SJSA1 (cell line): ENCODE measurements around the gene AKNA. TPM values are rescaled to one million over a fixed set of nuclear protein-coding genes. Genes with fewer than 3 reads are reported as not detected.
"Not testable (repeated sequence)": the region's sequence is repeated elsewhere in the genome, so short reads cannot be mapped to it uniquely, and the experiment has no call there.

Source experiments
- DNase-seq, 2 experiments: peaks; one replicate each; pipeline ENCODE4 v3.0.0-alpha.2; 2015 to 2020; ENCODE audit warnings: low spot score in 2 of 2, low read depth in 1 of 2
- H3K27ac ChIP-seq: fragments of 250-450 bp; sonication (Bioruptor Pico); 2 replicates; pipeline ENCODE4 v1.5.1; 2020; ENCODE audit warnings: mild to moderate bottlenecking, moderate library complexity
- H3K27me3 ChIP-seq: fragments of 250-450 bp; sonication (Bioruptor Pico); replicated peaks from 2 replicates; pipeline ENCODE4 v1.5.1; 2020; ENCODE audit warnings: mild to moderate bottlenecking, moderate library complexity
- H3K36me3 ChIP-seq: fragments of 250-450 bp; sonication (Bioruptor Pico); 2 replicates; pipeline ENCODE4 v1.5.1; 2020; ENCODE audit warnings: mild to moderate bottlenecking
- H3K4me1 ChIP-seq: fragments of 250-450 bp; sonication (Bioruptor Pico); replicated peaks from 2 replicates; pipeline ENCODE4 v1.6.1; 2021; ENCODE audit warnings: mild to moderate bottlenecking
- H3K4me3 ChIP-seq: fragments of 250-450 bp; sonication (Bioruptor Pico); 2 replicates; pipeline ENCODE4 v1.5.1; 2020; ENCODE audit warnings: mild to moderate bottlenecking
- H3K9me3 ChIP-seq: fragments of 250-450 bp; sonication (Bioruptor Pico); replicated peaks from 2 replicates; pipeline ENCODE4 v1.5.1; 2020; ENCODE audit warnings: mild to moderate bottlenecking
- total RNA-seq: library from RNA; depleted of rRNA; stranded (reverse); fragments of >200 nt; shearing (Covaris generic); gene quantifications from 2 replicates; pipeline ENCODE4 v1.2.3, GENCODE V29; 2014

The AKNA gene
- total RNA-seq, 1 experiment from 2014 or later: 4.8 TPM

GRCh38 chr9:114323849-114324248 lies 63.9 kb downstream of the AKNA start:
- H3K27me3 ChIP-seq, DNase-seq, H3K4me3 ChIP-seq, H3K36me3 ChIP-seq, H3K27ac ChIP-seq, H3K9me3 ChIP-seq: not testable (repeated sequence)
- peaks cover 12% of the 10 kb centered on the region for H3K4me1 ChIP-seq

DNA sequence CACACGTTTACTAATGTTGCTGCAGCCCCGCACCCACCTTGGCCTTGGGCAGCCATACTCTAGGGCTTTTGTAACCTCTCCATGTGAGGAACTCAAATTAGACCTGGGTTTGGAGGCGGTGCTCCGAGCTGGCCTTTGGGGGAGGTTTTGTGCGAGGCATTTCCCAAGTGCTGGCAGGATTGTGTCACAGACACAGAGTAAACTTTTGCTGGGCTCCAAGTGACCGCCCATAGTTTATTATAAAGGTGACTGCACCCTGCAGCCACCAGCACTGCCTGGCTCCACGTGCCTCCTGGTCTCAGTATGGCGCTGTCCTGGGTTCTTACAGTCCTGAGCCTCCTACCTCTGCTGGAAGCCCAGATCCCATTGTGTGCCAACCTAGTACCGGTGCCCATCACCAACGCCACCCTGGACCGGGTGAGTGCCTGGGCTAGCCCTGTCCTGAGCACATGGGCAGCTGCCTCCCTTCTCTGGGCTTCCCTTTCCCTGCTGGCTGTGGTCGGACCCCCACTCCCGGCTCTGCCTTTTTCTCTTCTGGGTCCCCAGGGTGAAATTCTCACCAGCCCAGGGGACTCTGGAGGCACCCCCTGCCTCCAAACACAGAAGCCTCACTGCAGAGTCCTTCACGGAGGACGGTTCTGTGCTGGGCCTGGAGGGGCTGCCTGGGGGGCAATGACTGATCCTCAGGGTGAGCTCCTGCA lies 64.8 kb downstream of the AKNA start, which contains the start of gene ORM1:
Gene ORM1 (plus strand): TSS at position 268 of the 701 bp plus-strand sequence. CDS start 36 bp downstream, at position 304.
- H3K27ac ChIP-seq, H3K27me3 ChIP-seq: not testable (repeated sequence)

DNA sequence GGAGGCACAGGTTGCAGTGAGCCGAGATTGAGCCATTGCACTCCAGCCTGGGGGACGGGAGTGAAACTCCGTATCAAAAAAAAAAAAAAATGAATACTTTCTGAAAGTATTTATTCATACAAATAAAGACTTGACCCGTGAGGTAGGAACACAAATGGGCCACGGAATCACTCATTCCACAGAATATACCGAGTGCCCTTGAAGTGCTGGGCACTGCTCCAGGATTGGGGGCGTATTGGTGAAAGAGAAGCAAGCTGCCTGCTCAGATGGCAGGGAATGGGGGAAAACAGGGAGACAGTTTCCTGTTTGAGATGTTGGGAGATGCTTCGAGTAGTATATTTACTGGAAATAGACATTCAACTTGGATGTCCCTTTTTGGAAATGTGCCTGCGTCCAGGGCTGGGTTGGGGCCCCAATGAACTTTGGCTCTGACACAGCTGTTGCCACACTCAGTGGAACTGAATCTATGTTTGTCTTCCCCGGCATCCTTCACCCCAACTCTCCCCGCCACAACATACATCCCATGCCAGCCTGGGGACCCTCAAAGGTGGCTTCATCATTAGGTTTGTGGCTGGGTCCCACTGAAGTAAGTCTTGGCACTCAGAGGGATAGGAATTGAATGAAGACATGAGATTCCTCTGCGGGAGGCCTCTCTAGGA lies 65.5 kb downstream of the AKNA start:
- DNase-seq, H3K27me3 ChIP-seq, H3K27ac ChIP-seq, H3K9me3 ChIP-seq, H3K4me3 ChIP-seq, H3K36me3 ChIP-seq: not testable (repeated sequence)
- H3K4me1 ChIP-seq: peaks cover 20% of the 10 kb centered on the region

More for the DNA sequence above, 64.8 kb downstream of the AKNA start, which contains the start of gene ORM1:
- H3K9me3 ChIP-seq, DNase-seq, H3K36me3 ChIP-seq, H3K4me3 ChIP-seq: not testable (repeated sequence)
- H3K4me1 ChIP-seq: peaks cover 14% of the 10 kb centered on the region

DNA sequence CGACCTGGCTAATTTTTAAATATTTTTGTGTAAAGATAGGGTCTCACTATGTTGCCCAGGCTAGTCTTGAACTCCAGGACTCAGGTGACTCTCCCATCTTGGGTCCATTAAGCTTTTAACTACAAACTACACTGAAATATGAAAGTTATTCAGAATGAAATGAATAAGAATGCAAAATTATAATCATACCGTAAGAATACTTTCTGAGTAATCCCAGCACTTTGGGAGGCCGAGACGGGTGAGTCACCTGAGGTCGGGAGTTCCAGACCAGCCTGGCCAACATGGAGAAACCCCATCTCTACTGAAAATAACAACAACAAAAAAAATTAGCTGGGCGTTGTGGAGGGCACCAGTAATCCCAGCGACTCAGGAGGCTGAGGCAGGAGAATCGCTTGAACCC lies 66.0 kb downstream of the AKNA start:
- Histone ChIP-seq H3K4me1 (peaks cover 20% of the 10 kb centered on the region), H3K36me3 (no peaks in the 10 kb centered on the region), H3K4me3 (no peak overlapping the region), H3K9me3 (no peaks in the 10 kb centered on the region), H3K27ac (no peak overlapping the region; the same call in 1 of the 2 replicates), H3K27me3 (no peaks in the 10 kb centered on the region)
- peak; percentile 43 to 62 for DNase-seq

DNA sequence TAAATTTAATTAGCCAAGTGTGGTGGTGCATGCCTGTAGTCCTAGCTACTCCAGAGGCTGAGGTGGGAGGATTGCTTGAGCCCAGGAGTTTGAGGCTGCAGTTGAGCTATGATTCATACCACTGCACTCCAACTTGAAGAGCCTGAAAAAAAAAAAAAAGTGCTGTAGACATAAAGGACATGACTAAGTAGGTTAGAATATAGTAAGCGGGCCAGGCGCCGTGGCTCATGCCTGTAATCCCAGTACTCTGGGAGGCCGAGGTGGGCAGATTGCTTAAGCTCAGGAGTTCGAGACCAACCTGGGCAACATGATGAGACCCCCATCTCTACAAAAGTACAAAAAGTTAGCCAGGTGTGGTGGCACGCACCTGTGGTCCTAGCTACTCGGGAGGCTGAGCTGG lies 67.1 kb downstream of the AKNA start:
- H3K27ac ChIP-seq, H3K4me3 ChIP-seq, H3K9me3 ChIP-seq, H3K36me3 ChIP-seq, H3K27me3 ChIP-seq: not testable (repeated sequence)
- peaks cover 20% of the 10 kb centered on the region for H3K4me1 ChIP-seq
- peak; percentile 27 to 59 for DNase-seq

GRCh38 chr9:114319147-114319546 lies 68.6 kb downstream of the AKNA start:
- Histone ChIP-seq H3K27ac (no peak overlapping the region), H3K27me3 (no peaks in the 10 kb centered on the region), H3K9me3 (no peaks in the 10 kb centered on the region), H3K4me3 (no peak overlapping the region), H3K4me1 (peaks cover 20% of the 10 kb centered on the region), H3K36me3 (no peaks in the 10 kb centered on the region)
- DNase-seq: peak in 1 of 2 experiments; percentile 13

- Histone ChIP-seq H3K36me3 (no peaks in the 10 kb centered on the region), H3K9me3 (no peaks in the 10 kb centered on the region), H3K4me3 (no peak overlapping the region), H3K27me3 (no peaks in the 10 kb centered on the region), H3K4me1 (peaks cover 20% of the 10 kb centered on the region), H3K27ac (no peak overlapping the region)
- DNase-seq: peak in 1 of 2 experiments; percentile 7
Observed at GRCh38 chr9:114318416-114318815, 69.4 kb downstream of the AKNA start.

- Histone ChIP-seq H3K36me3 (no peaks in the 10 kb centered on the region), H3K4me1 (peaks cover 20% of the 10 kb centered on the region), H3K4me3 (no peak overlapping the region), H3K9me3 (no peaks in the 10 kb centered on the region), H3K27ac (no peak overlapping the region), H3K27me3 (no peaks in the 10 kb centered on the region)
- DNase-seq: peak in 1 of 2 experiments; percentile 8
Observed at GRCh38 chr9:114317665-114318357, 70.0 kb downstream of the AKNA start.

- H3K27ac ChIP-seq: no peak overlapping the region
- DNase-seq: peak in 1 of 2 experiments; percentile 27
- H3K4me3 ChIP-seq: no peak overlapping the region
- no peaks in the 10 kb centered on the region for H3K27me3 ChIP-seq
- no peaks in the 10 kb centered on the region for H3K36me3 ChIP-seq
- peaks cover 15% of the 10 kb centered on the region for H3K4me1 ChIP-seq
- no peaks in the 10 kb centered on the region for H3K9me3 ChIP-seq
Observed at GRCh38 chr9:114316605-114317230, 71.1 kb downstream of the AKNA start.

- H3K36me3 ChIP-seq: no peaks in the 10 kb centered on the region
- no peak overlapping the region for H3K4me3 ChIP-seq
- H3K4me1 ChIP-seq: 0 out of 2 replicates have a peak, but pooled peaks cover 9% of the 10 kb centered on the region
- H3K9me3 ChIP-seq: no peaks in the 10 kb centered on the region
- H3K27me3 ChIP-seq: no peaks in the 10 kb centered on the region
- peak in 1 of 2 experiments; percentile 11 for DNase-seq
- H3K27ac ChIP-seq: no peak overlapping the region
Observed at GRCh38 chr9:114315723-114316363, 71.9 kb downstream of the AKNA start.

- Histone ChIP-seq H3K27me3 (no peaks in the 10 kb centered on the region), H3K4me1 (0 out of 2 replicates have a peak, but pooled peaks cover 7% of the 10 kb centered on the region), H3K27ac (no peak overlapping the region), H3K9me3 (no peaks in the 10 kb centered on the region), H3K36me3 (no peaks in the 10 kb centered on the region), H3K4me3 (no peak overlapping the region)
- DNase-seq: peak in 1 of 2 experiments; percentile 27
Observed at GRCh38 chr9:114314881-114315722, 72.7 kb downstream of the AKNA start.

- 0 out of 2 replicates have a peak, but pooled peaks cover 7% of the 10 kb centered on the region for H3K4me1 ChIP-seq
- no peaks in the 10 kb centered on the region for H3K36me3 ChIP-seq
- no peaks in the 10 kb centered on the region for H3K27me3 ChIP-seq
- no peak overlapping the region for H3K27ac ChIP-seq
- no peak overlapping the region for H3K4me3 ChIP-seq
- H3K9me3 ChIP-seq: no peaks in the 10 kb centered on the region
- DNase-seq: peak in 1 of 2 experiments; percentile 5
Observed at GRCh38 chr9:114314256-114314867, 73.4 kb downstream of the AKNA start.
